SH-SY5Y (cell line): ENCODE measurements around the gene ASIP.

ENCODE experiments used
- GATA2 ChIP-seq: IDR thresholded peaks from 2 replicates; pipeline ENCODE4 v1.6.1; 2011; ENCODE audit warnings: mild to moderate bottlenecking, low read depth, low read length
- GATA3 ChIP-seq: IDR thresholded peaks from 2 replicates; pipeline ENCODE4 v1.6.1; 2011; ENCODE audit warnings: low read depth, mild to moderate bottlenecking, low read length, moderate library complexity

DNA sequence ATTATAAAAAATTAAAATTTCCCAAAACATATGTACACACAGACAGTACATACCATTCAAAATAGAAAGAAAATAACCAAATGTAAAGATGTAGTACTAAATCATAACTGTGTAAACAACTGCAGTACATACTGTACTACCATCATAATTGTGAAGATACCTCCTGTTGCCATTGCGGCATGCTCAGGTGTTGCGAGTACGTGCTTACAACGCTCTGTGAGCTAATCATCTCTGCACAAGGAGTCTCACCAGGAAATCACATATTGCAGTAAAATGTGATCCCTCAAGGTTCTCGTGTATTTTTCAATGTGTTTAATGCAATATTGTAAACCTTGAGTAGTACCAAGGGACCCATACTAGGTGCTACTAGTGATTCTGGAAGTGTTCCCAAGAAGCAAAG, 22.9 kb downstream of the ASIP start:
- TF ChIP-seq GATA3 = no peak
- no peak for TF ChIP-seq GATA2
